Measurements from ENCODE around the gene PTPRG. TPM values are rescaled to one million over a fixed set of nuclear protein-coding genes. Genes with fewer than 3 reads are reported as not detected.

PTPRG gene
- total and polyA plus RNA-seq, 10 of the 15 experiments (the other 5 are each of a cell fraction or from before 2014, with no cell fraction given), result 0.29 to 20.7 (median 1.4) TPM

DNA sequence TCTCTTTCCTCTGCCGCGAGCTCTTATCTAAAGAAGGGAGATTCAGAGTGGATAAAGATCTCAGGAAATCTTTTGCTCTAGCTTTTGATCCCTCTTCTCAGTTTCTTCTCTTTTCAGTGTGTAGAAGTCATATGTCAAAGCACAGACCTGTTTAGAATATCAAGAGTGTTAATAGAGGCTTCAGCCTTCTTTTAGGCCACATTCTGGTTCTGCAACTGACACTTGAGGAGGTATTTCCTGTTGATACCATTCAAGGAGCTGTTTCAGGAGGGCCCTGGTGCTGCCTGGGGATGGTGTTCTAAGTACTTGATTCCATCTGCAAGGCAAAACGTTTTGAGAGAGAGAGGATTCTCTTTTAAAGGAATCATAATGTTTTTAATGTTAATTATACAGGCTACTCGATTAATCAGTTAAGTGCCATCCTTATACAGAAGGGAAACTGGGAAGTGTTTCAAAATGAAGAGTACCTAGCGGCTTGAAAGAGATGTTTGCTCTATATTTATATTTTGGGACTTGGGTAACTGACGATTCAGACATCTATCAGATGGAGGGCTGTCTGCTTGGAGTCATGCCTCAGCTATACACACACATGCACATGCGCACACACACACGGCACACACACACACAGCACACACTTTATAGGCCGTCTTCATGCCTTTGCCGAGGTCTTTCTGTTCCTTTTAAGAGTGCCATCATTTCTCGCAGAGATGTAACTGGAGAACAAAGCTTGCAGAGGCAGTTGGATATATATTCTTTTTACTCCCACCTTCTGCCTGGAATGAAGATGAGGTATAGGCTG, 313.9 kb downstream of the PTPRG start:
- in situ Hi-C loops (cut with MboI), result no loop called here
- Histone ChIP-seq H3K4me2 (ENCODE audit: control insufficient read depth, insufficient read depth) (no peak overlapping the region), H2AFZ (ENCODE audit: control insufficient read depth, low read depth, low read length) (no peak overlapping the region), H3K9ac (ENCODE audit: control insufficient read depth, insufficient read depth, low read length) (no peak overlapping the region), H3K4me1 (ENCODE audit: control insufficient read depth, insufficient read depth, low read length) (no peaks in the 10 kb centered on the region), H3K4me3 (no peak overlapping the region), H3K9me3 (replicated peaks; ENCODE audit: control insufficient read depth, insufficient read depth, low read length) (no peaks in the 10 kb centered on the region), H4K20me1 (ENCODE audit: control insufficient read depth, insufficient read depth) (no peaks in the 10 kb centered on the region), H3K79me2 (ENCODE audit: control insufficient read depth, insufficient read depth, low read length) (no peaks in the 10 kb centered on the region), H3K27me3 (replicated peaks in 1 of 2; ENCODE audit: control insufficient read depth in 2 of 2, insufficient read depth in 2 of 2, low read length in 1 of 2) (no peaks in the 10 kb centered on the region; a peak in 1 of 4 replicates), H3K27ac (ENCODE audit: control insufficient read depth, insufficient read depth) (no peak overlapping the region), H3K36me3 (ENCODE audit: control insufficient read depth in 2 of 2, insufficient read depth in 2 of 2, low read length in 1 of 2) (no peaks in the 10 kb centered on the region)
- no peak for DNase-seq (ENCODE audit: low read depth, low spot score)
- ChIA-PET SMC1A (ENCODE audit: uncharacterized antibody, unreplicated experiment) (interaction anchor here (0.5 to 3.2 kb wide), 22 partner anchors 9 to 311 kb away, joined by 3 to 17 read pairs (median 4); no protein-coding TSS in a partner anchor), RAD21 (ENCODE audit: unreplicated experiment) (interaction anchor here (0.6 to 3.1 kb wide), 8 partner anchors 12 to 416 kb away, joined by 3 to 19 read pairs (median 4); no protein-coding TSS in a partner anchor), CTCF (interaction anchor here (1.1 to 3.2 kb wide), 7 partner anchors 15 to 436 kb away, joined by 3 to 20 read pairs (median 5); no protein-coding TSS in a partner anchor), POLR2A (interaction anchor here (0.6 to 1.1 kb wide), 2 partner anchors 10 to 146 kb away, joined by 3 to 4 read pairs; no protein-coding TSS in a partner anchor)
- no peak for TF ChIP-seq SUZ12 (IDR thresholded peaks at IDR 0.05; ENCODE audit: unreplicated experiment)
- TF ChIP-seq, protein P1, sequence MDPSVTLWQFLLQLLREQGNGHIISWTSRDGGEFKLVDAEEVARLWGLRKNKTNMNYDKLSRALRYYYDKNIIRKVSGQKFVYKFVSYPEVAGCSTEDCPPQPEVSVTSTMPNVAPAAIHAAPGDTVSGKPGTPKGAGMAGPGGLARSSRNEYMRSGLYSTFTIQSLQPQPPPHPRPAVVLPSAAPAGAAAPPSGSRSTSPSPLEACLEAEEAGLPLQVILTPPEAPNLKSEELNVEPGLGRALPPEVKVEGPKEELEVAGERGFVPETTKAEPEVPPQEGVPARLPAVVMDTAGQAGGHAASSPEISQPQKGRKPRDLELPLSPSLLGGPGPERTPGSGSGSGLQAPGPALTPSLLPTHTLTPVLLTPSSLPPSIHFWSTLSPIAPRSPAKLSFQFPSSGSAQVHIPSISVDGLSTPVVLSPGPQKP (IDR thresholded peaks at IDR 0.05; ENCODE audit: low read depth, low read length), result no peak
- TF ChIP-seq HCFC1 (IDR thresholded peaks at IDR 0.05; ENCODE audit: low read length), result no peak
- TF ChIP-seq KAT2A (conservative IDR thresholded peaks at IDR 0.05; ENCODE audit: control insufficient read depth, low read depth, low read length), result no peak
- no peak for TF ChIP-seq SIN3A (IDR thresholded peaks at IDR 0.05; ENCODE audit: low read depth, low read length)
- no peak for TF ChIP-seq GATAD2B (conservative IDR thresholded peaks at IDR 0.05; ENCODE audit: low read depth)
- TF ChIP-seq, protein P2, sequence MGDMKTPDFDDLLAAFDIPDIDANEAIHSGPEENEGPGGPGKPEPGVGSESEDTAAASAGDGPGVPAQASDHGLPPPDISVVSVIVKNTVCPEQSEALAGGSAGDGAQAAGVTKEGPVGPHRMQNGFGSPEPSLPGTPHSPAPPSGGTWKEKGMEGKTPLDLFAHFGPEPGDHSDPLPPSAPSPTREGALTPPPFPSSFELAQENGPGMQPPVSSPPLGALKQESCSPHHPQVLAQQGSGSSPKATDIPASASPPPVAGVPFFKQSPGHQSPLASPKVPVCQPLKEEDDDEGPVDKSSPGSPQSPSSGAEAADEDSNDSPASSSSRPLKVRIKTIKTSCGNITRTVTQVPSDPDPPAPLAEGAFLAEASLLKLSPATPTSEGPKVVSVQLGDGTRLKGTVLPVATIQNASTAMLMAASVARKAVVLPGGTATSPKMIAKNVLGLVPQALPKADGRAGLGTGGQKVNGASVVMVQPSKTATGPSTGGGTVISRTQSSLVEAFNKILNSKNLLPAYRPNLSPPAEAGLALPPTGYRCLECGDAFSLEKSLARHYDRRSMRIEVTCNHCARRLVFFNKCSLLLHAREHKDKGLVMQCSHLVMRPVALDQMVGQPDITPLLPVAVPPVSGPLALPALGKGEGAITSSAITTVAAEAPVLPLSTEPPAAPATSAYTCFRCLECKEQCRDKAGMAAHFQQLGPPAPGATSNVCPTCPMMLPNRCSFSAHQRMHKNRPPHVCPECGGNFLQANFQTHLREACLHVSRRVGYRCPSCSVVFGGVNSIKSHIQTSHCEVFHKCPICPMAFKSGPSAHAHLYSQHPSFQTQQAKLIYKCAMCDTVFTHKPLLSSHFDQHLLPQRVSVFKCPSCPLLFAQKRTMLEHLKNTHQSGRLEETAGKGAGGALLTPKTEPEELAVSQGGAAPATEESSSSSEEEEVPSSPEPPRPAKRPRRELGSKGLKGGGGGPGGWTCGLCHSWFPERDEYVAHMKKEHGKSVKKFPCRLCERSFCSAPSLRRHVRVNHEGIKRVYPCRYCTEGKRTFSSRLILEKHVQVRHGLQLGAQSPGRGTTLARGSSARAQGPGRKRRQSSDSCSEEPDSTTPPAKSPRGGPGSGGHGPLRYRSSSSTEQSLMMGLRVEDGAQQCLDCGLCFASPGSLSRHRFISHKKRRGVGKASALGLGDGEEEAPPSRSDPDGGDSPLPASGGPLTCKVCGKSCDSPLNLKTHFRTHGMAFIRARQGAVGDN (IDR thresholded peaks at IDR 0.05), result no peak
- no peak for TF ChIP-seq SRF (IDR thresholded peaks at IDR 0.05; ENCODE audit: low read depth in 2 of 2, low read length in 2 of 2)
- no peak for TF ChIP-seq PAX5 (IDR thresholded peaks at IDR 0.05; ENCODE audit: borderline replicate concordance, low read depth, low read length)
- TF ChIP-seq LARP7 (IDR thresholded peaks at IDR 0.05), result no peak
- intact Hi-C loops (cut with micrococcal nuclease; ENCODE audit: unreplicated experiment), result no loop called here
- no peak for FAIRE-seq
- ATAC-seq, result peak; percentile 45
- BruUV-seq (replicated peaks), result no TSS peak
- WGBS (ENCODE audit: insufficient coverage, insufficient replicate concordance, low lambda C conversion rate, missing lambda C conversion rate), result 40% methylated on average over 11 of the region's 11 CpGs
